HG02938 (cell line): ENCODE measurements around the gene CCDC93.
"Not testable (repeated sequence)": the region's sequence is repeated elsewhere in the genome, so short reads cannot be mapped to it uniquely, and the experiment has no call there.

Experiments used
- ATAC-seq: cut with Tn5 transposase; IDR thresholded peaks from one replicate; pipeline ENCODE4 v1.9.1; 2021; ENCODE audit warnings: mild to moderate bottlenecking, moderate library complexity; ENCODE audit not compliant: unreplicated experiment

The CCDC93 gene

GRCh38 chr2:118046634-118047210, 32.9 kb upstream of the CCDC93 start:
- no peak for ATAC-seq

GRCh38 chr2:118045286-118045685, 31.4 kb upstream of the CCDC93 start:
- ATAC-seq = no peak

- ATAC-seq = no peak
Observed at GRCh38 chr2:118044854-118045253, 31.0 kb upstream of the CCDC93 start.

DNA sequence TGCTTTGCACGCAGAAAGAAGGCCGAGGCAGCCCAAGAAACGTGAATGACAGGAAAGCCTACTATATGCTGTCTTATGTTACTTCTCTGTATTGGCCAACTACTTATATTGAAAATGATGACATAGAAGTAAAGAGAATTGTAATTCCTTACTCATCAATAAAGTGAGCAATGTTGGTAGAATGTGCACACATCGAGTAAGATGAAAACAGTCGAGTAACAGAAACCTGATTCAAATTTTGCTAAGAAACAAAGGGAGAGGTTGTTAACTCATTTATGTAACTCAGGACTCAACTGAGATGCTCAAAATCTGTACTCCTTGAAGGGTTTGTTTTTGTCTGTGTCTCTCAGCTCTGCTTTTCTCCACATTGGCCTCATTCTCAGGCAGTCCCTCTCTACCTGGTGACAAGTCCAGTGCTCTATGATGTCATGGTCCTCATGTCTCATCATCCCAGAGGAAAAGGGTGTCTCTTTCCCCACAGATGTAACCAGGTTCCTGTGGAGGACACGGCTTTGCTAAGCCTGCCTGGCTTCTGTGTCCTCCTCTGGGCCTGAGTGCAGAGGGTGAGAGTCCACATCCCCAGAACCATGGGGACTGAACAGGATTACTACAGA, 30.3 kb upstream of the CCDC93 start:
- no peak for ATAC-seq

DNA sequence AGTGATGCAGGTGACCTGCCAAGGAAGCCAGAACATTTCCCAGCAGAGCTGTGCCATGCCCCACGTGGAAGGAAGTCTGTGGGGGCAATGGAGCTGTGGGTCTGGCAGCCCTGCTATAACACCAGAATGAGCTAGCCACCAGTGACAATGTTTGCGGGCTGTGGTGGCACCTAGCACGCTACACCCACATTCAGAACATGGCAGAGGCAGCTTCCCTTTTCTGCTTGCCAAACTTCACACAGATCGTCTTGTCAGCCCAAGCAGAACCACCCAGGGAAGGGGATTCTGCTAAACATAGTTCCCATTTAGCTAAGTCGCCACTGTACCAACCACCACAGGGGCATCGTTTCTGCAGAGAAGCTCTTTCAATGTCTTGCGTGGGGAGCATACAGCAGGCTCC, 27.0 kb upstream of the CCDC93 start:
- no peak for ATAC-seq

- ATAC-seq = peak; percentile 96
Observed at GRCh38 chr2:118032169-118033013, 18.5 kb upstream of the CCDC93 start.

DNA sequence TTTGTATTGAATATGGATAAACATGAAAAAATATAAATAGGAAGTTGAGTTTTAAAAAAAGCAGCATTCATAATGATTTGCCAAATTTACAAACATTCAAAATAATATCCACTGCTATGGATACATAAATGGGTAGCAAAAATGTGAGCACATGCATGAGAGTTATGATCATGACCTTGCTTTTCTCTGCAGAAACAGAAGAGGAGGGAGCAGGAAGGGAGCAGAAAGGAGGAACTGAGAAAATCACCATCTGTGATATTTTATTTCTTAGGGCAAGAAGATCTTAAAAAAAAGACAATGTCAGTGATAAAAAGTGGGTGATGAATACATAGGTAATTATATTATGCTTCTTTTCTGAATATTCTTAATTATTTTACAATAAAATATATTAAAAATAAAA, 17.7 kb upstream of the CCDC93 start:
- ATAC-seq = no peak

DNA sequence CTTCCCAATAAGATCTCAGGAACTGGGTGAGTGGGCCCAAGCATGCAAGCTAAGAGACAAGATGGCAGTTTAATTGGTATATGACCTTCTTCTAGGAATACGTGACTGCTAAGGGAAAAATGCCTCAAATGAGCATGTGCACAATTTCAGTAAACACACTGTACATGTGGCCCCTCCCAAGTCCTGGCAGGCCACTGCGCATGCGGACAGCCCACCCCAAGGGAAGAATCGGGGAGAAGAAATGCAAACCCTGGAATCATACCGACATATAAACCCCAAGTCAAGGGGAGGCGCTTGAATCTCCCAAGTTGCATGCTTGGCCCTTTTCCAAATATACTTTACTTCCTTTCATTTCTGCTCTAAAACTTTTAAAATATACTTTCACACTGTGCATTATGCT, 15.2 kb upstream of the CCDC93 start:
- ATAC-seq = no peak

DNA sequence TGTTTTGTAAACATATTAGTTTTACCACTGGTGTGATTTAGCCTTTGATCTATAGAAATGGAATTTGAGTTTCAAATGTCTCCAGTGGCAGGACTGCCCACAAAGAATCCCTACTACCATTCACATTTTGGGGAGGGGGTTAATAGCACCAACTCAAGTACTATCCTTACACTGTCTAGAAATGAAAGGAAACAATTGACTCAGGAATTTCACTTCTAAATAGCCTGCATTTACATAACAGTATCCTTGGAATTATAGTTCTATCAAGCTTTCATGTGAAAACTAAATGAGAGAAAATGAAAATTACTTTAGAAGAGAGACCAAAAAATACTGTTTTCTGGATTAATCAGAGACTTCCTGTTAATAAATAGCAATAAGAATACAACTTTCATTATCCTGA, 7.5 kb upstream of the CCDC93 start:
- ATAC-seq = no peak

- no peak for ATAC-seq
Observed at GRCh38 chr2:118019821-118020220, 6.0 kb upstream of the CCDC93 start.

DNA sequence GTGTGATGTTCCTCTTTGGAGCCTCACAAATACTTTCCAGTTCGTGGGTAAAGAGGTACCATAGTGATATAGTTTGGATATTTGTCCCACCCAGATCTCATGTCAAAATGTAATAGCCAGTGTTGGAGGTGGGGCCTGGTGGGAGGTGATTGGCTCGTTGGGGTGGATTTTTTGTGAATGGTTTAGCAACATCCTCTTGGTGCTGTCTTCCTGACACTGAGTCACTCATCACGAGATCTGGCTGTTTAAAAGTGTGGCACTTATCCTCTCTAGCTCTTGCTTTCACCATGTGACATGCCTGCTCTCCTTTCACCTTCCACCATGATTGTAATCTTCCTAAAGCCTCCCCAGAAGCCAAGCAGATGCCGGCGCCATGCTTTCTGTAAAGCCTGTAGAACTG, 3.0 kb upstream of the CCDC93 start:
- no peak for ATAC-seq

DNA sequence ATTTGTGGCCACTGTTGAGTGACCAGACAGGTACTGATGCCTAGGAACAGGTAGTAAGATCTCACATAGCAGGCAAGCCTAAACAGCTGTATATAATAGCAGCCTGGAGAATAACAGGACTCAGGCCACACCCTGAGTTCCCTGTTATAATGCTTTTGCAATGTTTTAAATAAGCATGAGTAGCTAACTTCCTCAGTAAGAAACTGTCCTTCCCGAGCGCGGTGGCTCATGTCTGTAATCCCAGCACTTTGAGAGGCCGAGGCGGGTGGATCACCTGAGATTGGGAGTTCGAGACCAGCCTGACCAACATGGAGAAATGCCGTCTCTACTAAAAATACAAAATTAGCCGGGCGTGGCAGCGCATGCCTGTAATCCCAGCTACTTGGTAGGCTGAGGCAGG, 1.9 kb upstream of the CCDC93 start:
- ATAC-seq = not testable (repeated sequence)

DNA sequence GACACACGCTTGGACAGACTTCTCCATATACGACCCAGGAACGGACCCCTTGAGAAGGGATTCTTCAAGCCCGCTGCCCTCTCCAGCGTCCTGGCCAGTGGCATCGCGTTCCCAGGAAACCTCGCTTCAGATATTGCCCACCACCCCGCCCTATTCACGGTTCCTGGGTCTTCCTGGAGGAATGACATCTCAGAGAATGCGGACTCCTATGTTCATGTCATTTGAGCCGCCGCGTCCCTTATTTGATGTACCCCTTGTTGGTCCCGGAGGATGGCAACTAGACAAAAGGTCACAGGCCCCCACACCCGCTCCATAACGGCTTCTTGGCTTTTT, 588 bp upstream of the CCDC93 start:
- no peak for ATAC-seq

DNA sequence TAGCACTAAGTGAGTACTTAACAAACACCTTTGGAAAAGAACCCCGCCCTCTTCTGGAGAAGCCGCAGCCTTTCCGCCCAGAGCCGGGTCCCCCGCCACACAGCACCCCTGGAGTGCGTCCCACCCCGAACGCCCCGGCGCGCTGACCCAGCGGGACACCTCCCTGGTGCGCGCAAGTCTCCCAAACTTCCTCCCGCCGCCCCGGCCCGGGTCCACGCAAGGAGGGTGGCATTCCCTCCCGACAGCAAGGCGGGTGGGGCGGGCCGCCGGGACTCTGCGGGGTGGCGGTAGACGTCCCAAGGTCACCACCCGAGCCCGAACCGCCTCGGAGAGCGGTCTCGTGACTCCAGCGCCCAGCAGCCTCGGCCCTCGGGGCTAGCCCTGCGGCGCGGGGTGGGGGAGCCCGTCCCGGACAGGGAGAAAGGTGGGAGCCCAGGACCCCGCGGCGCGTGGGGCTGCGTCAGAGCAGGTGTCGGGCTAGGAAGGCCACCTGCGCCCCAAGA, 598 bp downstream of the CCDC93 start:
- ATAC-seq = peak; percentile 28

DNA sequence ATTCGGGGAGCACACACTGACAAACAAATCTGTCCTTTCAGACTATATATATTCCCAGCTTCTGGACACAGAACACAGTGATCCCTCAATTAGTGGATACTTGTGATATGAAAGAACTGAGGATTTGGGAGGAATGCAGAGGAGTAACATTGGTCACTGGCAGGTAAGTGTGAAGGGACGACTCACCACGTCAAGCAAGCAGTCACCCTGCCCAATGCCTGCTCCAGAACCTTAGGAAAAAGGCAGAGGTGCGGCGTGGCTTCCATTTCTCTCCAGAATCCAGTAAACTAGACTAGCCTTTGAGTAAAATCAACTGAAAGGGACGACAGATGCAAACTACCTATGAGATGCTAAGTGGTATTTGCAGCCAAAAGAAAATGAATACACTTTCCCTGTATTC, 1.1 kb downstream of the CCDC93 start:
- no peak for ATAC-seq

GRCh38 chr2:118010473-118010872, 3.4 kb downstream of the CCDC93 start:
- ATAC-seq = no peak

DNA sequence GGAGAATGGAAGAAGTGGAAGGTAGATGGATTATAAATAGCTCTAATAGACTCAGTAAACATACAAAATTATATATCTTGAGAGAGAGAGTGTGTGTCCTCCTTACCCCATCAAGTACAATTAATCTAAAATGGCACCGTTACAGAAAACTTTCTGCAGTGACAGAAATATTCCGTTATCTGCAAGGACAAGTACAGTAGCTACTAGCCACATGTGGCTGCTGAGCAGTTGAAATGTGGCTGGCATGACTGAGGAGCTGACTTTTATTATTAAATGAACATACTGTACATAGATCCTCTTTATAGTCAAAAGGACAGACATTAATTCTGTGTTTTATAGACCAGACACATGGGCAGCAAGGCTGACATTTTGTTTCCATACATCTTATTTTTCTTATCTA, 7.0 kb downstream of the CCDC93 start:
- ATAC-seq = no peak

- ATAC-seq = no peak
Observed at GRCh38 chr2:118006326-118006725, 7.5 kb downstream of the CCDC93 start.

GRCh38 chr2:118003396-118003824, 10.5 kb downstream of the CCDC93 start:
- peak; percentile 99 for ATAC-seq

DNA sequence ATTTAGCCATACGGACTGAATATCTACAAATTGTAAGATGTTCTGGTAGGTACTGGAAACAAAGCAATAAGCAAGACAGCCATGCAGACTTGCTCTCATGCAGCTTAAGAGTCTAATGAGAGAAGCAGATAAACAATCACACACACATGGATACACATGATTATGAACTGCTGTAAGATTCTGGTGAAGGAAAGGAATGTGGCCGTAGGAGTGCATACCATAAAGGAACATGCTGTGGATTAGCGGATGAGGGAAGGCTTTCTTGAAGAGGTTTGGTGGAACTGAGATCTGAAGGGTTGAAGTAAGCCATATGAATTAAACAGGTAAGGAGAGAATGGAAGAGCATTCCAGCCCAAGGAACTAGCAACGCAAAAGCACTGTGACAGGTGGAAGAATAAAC, 13.8 kb downstream of the CCDC93 start:
- no peak for ATAC-seq

GRCh38 chr2:117997872-117998454, 15.9 kb downstream of the CCDC93 start:
- no peak for ATAC-seq

GRCh38 chr2:117996525-117996924, 17.3 kb downstream of the CCDC93 start:
- no peak for ATAC-seq
